ENCODE results near the gene FREM1.
A peak's percentile ranks its signal among the peaks of the same experiment; 100 is the strongest.

The FREM1 gene

DNA sequence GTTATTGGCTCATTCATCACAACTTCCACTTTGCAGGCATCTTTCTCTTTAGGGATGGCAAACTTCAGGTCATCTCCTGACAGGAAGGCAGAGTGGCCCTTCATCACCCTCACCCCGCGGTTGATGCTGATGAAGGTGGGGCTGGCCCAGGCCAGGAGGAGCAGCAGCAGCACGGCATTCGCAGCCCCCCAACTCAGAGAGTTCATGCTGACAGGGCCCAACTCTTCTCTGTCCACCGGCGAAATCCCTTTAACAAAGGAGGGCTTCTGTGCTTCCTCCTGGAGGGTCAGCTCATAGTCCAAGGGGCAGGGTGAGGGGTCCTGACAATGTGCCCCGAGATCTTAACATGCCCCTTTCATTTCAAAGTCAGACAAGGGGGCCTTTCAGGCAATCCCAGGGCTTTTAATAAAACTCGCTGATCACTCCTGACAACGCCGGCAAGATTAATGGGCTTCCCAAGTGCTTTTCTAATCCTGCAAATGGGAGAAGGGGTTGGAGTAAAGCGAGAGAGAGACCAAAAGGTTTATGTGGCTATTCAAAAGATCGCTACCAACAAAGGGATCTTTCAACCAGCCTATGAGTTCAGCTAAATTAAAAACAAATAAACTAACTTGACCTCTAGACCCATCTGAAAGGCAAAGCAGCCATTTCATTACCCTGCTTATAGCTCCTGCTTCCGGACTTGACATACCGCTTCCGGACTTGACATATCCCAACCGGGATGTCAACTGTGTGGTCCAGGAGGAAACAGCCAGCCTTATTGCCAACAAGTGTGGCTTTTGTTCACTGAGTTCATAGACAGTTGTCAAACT, 41.2 kb downstream of the FREM1 start:
- DNase-seq (ENCODE audit: low spot score) = no peak

- DNase-seq (ENCODE audit: low spot score) = no peak
These were observed 41.8 kb downstream of the FREM1 start for GRCh38 chr9:14868418-14868771.

DNA sequence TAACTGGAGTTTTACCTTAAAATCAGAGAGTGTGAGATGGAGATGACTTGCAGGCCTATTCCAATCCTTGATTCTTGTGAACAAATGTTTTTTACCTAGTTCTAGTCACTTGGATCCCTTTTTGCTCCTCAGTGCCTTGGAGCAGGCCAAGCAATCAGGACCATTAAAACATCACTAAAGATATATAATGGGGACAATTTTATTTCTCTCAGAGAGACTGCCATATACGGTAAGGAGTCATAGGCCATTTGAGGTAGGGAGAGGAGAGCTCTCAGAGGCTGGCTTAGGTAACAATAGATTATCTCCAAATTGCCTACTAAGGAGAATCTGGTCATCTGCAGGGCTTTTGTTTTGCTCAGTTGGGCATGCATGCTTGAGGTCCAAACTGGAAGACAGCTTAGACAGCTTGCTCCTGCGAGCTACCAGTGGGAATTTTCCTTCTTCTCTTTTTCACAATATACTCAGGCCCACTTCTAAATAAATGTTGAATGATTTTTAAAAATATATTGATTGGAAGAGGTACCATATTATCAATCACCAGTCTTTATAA, 44.0 kb downstream of the FREM1 start:
- DNase-seq (ENCODE audit: low spot score) = no peak

DNA sequence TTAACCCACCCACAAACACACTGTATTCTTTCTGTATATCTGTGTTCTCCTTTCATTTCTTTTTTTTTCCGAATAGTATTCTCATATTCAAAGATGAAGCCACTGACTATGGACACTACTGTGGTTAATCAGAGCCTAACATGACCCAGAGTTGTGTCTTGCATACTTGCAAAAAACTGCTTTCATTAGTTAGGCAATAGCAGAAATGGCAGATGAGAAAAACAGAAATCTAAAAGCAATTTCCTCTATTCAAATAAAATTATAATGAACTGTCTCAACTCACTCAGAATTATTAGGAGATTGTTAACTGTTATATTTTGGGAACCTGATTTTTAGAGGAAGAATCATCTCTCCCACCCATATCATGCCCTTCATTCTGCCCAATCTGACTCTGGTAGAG, 45.9 kb downstream of the FREM1 start:
- no peak for DNase-seq (ENCODE audit: low spot score)

- no peak for DNase-seq (ENCODE audit: low spot score)
These were observed 46.8 kb downstream of the FREM1 start for GRCh38 chr9:14863402-14863801.

DNA sequence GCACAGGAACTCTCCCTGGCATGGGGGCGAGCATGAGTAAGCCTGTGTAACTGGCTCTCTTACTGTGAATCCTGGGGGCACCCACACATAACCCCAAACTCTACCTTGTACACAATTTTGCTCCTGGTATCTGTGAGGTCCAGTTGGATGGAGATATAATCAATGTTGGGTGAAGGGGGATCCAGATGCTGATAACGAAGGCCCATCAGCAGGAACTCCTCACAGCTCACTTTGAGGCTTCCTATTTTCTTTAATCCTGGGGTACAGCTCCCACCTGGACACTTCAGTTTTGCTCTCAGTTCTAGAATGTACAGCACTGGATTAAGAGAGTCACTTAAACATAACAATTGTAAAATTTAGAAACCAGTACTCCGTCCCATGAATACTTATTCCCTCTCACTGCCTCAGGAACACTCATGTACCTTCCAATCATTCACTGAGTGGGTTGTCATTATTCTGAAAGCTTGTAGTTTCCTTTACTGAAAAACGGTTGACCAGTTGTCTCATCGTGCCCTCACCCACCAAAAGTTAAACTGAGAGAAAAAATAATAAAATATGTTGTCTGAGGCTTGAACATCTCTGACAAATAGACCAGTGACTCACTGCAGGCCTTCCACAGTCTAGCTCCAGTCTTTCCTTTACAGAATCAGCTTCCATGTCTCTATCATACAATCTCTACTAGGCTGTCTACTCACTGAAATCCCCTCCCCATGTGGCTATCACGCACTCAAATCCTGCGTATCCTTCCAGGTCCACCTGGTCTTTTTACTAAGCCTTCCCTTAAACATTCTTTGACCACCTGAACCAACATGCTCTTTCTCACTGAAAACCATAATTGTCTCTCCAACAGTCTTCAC, 52.6 kb downstream of the FREM1 start:
- DNase-seq (ENCODE audit: low spot score) = no peak

- no peak for DNase-seq (ENCODE audit: low spot score)
These were observed 60.4 kb downstream of the FREM1 start for GRCh38 chr9:14849851-14850250.

- no peak for DNase-seq (ENCODE audit: low spot score)
These were observed 60.9 kb downstream of the FREM1 start for GRCh38 chr9:14849296-14849695.

- peak; percentile 57 for DNase-seq (ENCODE audit: low spot score)
These were observed 63.3 kb downstream of the FREM1 start for GRCh38 chr9:14846871-14847311.

- no peak for DNase-seq (ENCODE audit: low spot score)
These were observed 67.1 kb downstream of the FREM1 start for GRCh38 chr9:14843163-14843562.

DNA sequence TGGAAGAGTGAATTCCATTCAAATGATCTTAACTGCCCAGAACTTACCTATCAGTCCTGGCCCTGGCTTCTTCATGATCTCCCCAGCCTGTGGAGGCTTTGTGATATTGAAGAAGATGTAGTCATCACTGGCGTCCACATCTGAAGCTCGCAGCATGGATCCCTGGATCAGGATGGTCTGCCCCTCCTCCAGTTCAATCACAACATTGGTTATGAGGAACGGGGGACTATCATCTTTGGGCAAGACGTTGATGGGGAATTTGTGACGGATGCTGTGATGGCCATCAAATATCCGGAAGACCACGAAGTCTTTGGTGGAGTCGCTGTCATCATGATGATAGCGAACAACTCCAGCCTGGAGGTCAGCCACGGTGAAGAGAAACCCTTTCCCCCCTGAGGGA, 68.0 kb downstream of the FREM1 start:
- no peak for DNase-seq (ENCODE audit: low spot score)

DNA sequence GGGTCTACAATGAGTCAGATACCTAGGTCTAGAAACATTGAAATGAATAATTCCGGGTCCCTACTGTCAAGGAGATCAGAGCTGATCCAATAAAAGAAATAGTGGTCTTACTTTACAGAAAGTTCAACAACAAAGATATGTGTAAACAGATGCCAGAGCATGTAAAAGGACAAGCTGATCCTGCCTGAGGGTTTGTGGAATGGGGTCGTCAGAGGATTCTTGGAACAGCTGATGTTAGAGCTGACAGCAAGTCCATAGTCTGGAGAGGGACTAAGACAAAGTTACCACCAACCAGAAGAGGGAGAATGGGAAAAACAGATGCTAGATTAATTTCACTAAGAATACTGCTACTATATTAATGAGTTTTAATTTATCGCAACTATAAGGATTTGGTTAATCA, 71.5 kb downstream of the FREM1 start:
- DNase-seq (ENCODE audit: low spot score) = no peak

GRCh38 chr9:14836885-14837284, 73.3 kb downstream of the FREM1 start:
- no peak for DNase-seq (ENCODE audit: low spot score)

GRCh38 chr9:14831661-14832060, 78.6 kb downstream of the FREM1 start:
- no peak for DNase-seq (ENCODE audit: low spot score)

- no peak for DNase-seq (ENCODE audit: low spot score)
These were observed 79.2 kb downstream of the FREM1 start for GRCh38 chr9:14831074-14831473.

DNA sequence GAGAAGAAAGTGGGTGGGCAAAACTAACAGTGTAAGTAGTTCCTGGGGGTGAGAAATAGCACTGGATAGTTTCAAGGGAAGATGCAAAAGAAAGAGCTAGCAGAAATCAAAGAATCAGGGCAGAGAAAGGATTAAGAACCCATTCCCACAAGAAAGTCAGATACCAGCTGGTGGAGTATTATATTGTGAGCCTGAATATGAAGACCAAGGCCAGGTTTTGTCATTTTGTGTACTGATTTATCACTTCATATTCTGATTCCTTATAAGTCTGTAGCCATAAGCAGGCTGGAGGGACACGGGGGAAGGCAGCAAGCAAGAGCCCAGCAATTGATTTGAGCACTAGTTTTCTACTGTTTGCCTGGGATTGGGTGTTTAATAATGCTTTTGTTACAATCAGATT, 80.2 kb downstream of the FREM1 start:
- DNase-seq (ENCODE audit: low spot score) = no peak

- no peak for DNase-seq (ENCODE audit: low spot score)
These were observed 81.0 kb downstream of the FREM1 start for GRCh38 chr9:14829204-14829603.

DNA sequence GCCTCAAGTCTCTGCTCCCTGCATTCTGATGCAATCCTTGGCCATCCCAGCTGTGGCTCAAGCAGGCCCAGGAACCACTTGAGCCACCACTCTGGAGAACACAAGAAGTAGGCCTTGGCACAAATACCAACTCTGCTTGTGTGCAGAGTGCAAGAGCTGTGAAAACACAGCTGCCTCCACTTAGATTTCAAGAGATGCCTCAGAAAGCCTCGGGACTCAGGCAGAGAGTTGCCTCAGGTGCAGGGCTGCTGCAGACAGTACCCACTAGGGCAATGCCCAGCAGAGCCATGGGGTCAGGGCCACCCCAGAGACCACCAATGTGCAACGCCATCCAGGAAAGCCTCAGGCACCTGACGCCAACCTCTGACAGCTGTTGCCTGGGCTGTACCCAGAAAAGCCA, 82.4 kb downstream of the FREM1 start:
- no peak for DNase-seq (ENCODE audit: low spot score)

DNA sequence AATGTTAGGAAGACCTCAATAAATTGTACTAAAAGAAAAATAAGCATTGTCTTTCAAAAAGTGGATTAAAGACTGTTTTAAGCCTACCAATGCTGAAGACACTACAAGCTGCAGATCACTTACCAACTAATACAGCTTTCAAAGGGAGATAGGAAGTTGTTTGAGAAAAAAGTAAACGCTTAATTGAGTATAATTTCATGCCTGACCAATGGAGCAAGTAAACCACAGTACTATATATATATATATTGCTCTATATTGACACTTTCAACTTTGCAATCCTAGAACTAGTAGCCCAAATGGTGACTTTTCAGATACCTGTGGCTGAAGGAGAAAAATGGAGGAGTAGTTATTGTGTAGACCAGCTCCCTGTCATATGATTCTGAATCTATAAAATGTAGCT, 85.7 kb downstream of the FREM1 start:
- DNase-seq (ENCODE audit: low spot score) = no peak

- DNase-seq (ENCODE audit: low spot score) = no peak
These were observed 86.4 kb downstream of the FREM1 start for GRCh38 chr9:14823800-14824199.

GRCh38 chr9:14822666-14823065, 87.6 kb downstream of the FREM1 start:
- DNase-seq (ENCODE audit: low spot score) = no peak

DNA sequence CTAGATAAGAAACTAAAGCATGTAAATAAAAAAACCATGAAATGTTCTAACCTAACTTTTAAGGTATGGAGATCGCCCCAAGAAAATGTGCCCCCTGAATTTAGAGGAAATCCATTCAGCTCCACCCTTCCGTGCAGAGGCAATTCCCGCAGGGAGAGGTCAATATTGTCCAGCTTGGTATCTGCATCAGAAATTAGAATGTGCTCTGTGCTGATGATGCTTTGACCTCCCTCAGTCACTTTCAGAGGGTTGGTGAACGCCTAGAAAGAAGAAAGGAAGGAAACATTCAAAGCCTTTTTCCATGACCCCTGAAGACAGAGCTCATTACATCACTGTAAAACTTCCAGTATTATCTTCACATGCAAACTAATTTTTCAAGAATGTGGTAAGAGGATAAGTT, 91.0 kb downstream of the FREM1 start:
- no peak for DNase-seq (ENCODE audit: low spot score)

GRCh38 chr9:14814249-14814628, 96.0 kb downstream of the FREM1 start:
- DNase-seq (ENCODE audit: low spot score) = no peak
